HG03575 (cell line): ENCODE results near the gene PEX1.
"Not testable (repeated sequence)": the region's sequence is repeated elsewhere in the genome, so short reads cannot be mapped to it uniquely, and the experiment has no call there.

Source experiments
- ATAC-seq: cut with Tn5 transposase; IDR thresholded peaks from one replicate; pipeline ENCODE4 v1.9.1; 2021; ENCODE audit not compliant: unreplicated experiment, insufficient number of reproducible peaks, low FRiP score; ENCODE audit errors: extremely low read depth

The PEX1 gene

GRCh38 chr7:92468589-92468988, 59.7 kb downstream of the PEX1 start:
- ATAC-seq, result not testable (repeated sequence)

- no peak for ATAC-seq
Measured at GRCh38 chr7:92466682-92467081, 61.6 kb downstream of the PEX1 start.

- no peak for ATAC-seq
Measured at GRCh38 chr7:92464515-92464914, 63.8 kb downstream of the PEX1 start.

- ATAC-seq, result no peak
Measured at GRCh38 chr7:92462560-92462959, 65.8 kb downstream of the PEX1 start.

- ATAC-seq, result no peak
Measured at GRCh38 chr7:92461027-92462003, 67.0 kb downstream of the PEX1 start.

GRCh38 chr7:92460510-92460909, 67.8 kb downstream of the PEX1 start:
- ATAC-seq, result no peak

GRCh38 chr7:92460109-92460508, 68.2 kb downstream of the PEX1 start:
- ATAC-seq, result no peak

GRCh38 chr7:92456236-92456635, 72.1 kb downstream of the PEX1 start:
- no peak for ATAC-seq

- ATAC-seq, result no peak
Measured at GRCh38 chr7:92451645-92452044, 76.7 kb downstream of the PEX1 start.

- ATAC-seq, result peak; percentile 28
Measured at GRCh38 chr7:92448205-92448747, 80.0 kb downstream of the PEX1 start.

- peak; percentile 64 for ATAC-seq
Measured at GRCh38 chr7:92447345-92448204, 80.7 kb downstream of the PEX1 start, which contains the start of gene GATAD1. GATAD1 (plus strand) TSS chr7:92447482; CDS start chr7:92447730, 248 bp downstream.

GRCh38 chr7:92446869-92447344, 81.4 kb downstream of the PEX1 start:
- no peak for ATAC-seq

GRCh38 chr7:92442720-92443119, 85.6 kb downstream of the PEX1 start:
- not testable (repeated sequence) for ATAC-seq

- ATAC-seq, result no peak
Measured at GRCh38 chr7:92437956-92438491, 90.3 kb downstream of the PEX1 start.
